ENCODE data around the gene ALDH7A1.

Gene ALDH7A1

DNA sequence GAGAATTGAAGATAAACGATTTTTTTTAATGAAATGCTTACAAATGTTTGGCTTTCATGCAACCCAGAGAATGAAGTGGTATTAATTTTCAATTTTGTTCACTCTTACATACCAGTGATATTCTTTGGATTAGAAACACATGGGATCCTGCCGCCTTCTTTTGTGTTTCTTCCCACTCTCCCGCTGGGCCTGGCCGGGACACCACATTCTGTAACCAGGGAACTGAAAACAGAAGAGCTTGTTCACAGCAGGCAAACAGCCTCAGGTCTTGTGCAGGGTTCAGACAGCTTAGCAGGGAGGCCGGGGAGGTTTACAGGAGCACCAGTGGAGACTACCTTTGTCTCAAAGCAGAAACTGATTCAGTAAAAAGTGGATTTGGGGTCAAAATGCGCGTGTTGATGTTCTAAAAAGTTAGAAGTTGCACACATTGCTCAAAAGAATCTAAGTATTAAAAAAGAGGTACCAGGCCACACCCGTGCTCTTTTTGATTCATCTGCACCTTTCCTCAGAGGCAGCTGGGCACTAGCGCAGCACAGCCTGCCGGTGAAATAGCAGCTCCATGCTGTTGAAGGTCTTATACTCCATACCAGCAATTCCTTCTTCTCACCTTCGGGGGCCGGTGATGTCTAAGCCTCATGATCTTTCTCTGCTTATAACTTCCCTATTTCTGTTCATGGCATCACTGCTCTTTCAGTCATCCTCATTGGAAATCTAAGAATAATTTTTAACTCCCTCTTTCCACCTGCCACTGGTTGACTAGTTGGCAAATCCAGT, 104.7 kb downstream of the ALDH7A1 start:
- in situ Hi-C loops (cut with HindIII; ENCODE audit: low pct_ligation_motif_present, low pct_unique_long_range_greater_than_20kb, low sequenced_read_pairs): no loop called here

DNA sequence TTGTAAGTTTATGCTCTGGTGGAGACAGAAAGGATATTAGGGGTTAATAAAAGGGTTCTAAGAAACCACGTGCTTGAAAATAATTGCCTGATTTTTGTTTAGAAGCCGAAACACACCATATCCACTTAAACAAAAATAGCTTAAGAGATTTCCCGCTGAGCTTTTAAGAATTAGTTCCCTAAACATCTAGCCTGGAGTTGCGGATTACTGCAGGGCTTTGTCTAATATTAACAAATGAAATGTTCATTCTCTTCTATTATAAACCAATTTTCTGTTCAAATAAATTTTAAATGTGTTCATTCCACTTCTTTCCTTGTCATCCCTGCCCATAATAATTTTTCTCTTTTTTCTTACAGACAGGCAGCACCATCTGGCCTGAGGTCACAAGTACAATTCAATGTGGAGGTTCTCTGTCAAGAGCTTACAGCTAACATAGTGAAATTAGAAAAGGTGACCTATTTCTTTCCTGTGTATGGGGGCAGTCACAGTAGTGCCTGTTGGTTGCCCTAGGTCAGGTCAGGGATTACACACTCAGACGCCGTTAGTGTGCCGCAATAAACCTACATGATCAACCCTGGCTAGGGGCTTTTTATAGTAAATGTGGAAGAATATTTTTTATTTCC, 106.5 kb downstream of the ALDH7A1 start:
- in situ Hi-C loops (cut with HindIII; ENCODE audit: low pct_ligation_motif_present, low pct_unique_long_range_greater_than_20kb, low sequenced_read_pairs): no loop called here
- no peak for DNase-seq

More for the DNA sequence above, 104.7 kb downstream of the ALDH7A1 start:
- no peak for DNase-seq

DNA sequence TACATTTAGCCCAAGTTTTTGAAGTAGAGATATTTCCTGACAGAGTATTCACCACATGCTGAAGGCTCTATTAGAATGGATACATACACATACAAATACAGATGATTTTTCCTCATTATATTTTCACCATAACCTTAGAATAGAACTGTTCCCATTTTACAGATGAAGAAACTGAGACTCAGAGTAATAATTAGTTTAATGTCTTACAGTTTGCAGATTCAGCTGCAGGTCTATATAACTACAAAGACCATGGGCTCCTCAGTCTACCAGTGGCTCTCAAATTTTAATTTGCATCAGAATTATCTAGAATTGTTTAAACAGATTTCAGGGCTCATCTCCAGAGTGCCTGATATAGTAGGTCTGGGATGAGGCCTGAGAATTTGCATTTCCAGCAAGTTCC, 107.4 kb downstream of the ALDH7A1 start:
- DNase-seq: no peak
- in situ Hi-C loops (cut with HindIII; ENCODE audit: low pct_ligation_motif_present, low pct_unique_long_range_greater_than_20kb, low sequenced_read_pairs): no loop called here

DNA sequence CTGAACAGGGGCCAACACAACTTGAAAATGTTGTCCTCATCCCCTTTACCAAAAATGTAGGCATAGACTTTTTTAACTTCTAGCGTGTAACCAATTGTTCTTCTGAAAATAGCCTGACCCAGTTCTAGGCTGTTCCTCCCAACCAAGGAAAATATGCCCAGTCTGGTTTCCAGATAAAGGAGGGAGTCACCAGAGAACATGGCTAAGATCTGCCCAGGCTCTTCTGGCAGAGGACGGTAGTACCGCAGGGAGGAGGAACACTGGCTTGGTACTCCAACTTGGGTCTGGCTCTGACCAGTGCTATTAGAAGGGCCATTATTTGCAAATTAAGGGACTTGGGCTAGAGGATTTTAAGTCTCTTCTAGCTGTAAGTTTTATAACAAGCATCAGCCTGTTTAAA, 108.7 kb downstream of the ALDH7A1 start:
- no peak for DNase-seq
- in situ Hi-C loops (cut with HindIII; ENCODE audit: low pct_ligation_motif_present, low pct_unique_long_range_greater_than_20kb, low sequenced_read_pairs): no loop called here

DNA sequence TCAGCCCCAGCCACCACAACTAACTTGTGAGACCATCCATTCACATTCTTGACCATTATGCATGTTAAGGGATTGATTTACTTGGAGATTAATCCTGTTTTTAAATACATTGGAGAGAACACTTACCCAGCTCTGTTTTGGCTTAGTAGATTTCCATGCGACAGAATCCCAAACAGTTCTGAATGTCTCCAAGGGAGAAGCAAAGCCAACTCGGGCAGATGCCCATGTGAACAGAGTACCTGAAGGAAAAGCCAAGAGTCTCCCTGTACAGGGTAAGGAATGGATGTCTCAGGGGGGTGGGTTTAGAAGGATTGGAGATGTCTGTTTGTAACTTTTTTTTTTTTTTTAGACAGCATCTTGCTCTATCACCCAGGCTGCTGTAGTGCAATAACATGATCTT, 110.8 kb downstream of the ALDH7A1 start:
- in situ Hi-C loops (cut with HindIII; ENCODE audit: low pct_ligation_motif_present, low pct_unique_long_range_greater_than_20kb, low sequenced_read_pairs): no loop called here
- no peak for DNase-seq

DNA sequence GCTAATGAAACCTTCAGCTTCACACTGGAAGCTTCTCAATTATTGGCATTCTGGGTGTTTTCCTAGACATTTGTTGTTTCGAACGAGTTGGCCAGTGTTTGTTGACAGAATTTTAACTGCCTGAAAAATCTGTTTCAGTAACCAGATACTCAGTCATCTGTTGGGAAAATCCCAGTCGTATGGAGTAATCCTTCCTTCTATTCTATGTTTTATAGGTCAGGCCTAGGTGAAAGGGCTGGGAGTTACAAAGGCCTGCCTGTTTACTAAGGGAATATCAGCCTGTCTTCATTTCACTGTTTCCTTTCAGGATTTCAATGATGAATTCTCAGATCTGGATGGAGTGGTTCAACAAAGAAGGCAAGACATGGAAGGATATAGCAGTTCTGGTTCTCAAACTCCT, 111.9 kb downstream of the ALDH7A1 start:
- in situ Hi-C loops (cut with HindIII; ENCODE audit: low pct_ligation_motif_present, low pct_unique_long_range_greater_than_20kb, low sequenced_read_pairs): no loop called here
- no peak for DNase-seq

DNA sequence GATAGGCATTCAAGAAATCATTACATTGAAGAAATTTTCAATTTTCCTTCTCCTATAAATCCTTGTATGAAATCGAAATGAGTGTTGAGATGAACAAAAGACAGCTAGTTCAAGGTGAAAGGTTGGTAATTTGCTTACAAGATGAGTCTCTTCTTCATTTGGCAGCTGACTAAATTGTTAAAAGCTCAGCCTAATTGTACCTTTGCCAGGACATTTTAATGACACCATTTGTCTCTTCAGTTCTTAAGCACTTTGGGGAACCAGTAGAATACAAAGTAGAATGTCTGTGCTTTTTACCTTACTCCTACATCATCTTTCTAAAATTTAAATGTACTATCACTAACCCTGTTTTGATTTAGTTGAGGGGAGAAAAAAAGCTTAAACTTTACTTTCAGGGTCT, 112.4 kb downstream of the ALDH7A1 start:
- in situ Hi-C loops (cut with HindIII; ENCODE audit: low pct_ligation_motif_present, low pct_unique_long_range_greater_than_20kb, low sequenced_read_pairs): no loop called here
- DNase-seq: no peak

DNA sequence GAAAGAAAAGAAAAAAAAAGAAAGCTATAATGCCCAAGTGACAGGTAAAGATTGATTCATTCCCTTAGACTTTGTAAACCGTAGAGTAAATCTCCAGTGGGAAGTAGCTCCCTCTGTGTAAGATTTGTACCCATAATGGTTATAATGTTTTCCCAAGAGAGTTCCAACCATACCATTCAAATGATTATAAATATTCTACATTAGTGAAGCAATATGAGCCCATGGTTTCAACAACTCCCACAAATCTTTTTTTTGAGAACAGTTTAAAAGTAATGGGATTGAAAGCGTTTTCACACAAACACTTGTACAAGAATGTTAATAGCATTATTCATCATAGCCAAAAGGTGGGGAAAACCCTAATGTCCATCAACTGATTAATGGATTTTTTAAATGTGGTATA, 113.8 kb downstream of the ALDH7A1 start:
- in situ Hi-C loops (cut with HindIII; ENCODE audit: low pct_ligation_motif_present, low pct_unique_long_range_greater_than_20kb, low sequenced_read_pairs): no loop called here
- no peak for DNase-seq
